HUES48 (cell line): Measurements from ENCODE around the gene OR13A1.

ENCODE experiments used
- H3K27ac ChIP-seq: one replicate; pipeline ENCODE4 v1.7.0; 2013; ENCODE audit warnings: low read depth, low read length, inconsistent platforms
- H3K27me3 ChIP-seq: 2 replicates; pipeline ENCODE4 v1.6.1; 2013; ENCODE audit warnings: mild to moderate bottlenecking, low read length; ENCODE audit not compliant: control insufficient read depth, insufficient read depth
- H3K36me3 ChIP-seq: 2 replicates; pipeline ENCODE4 v1.6.1; 2013; ENCODE audit warnings: low read length; ENCODE audit not compliant: control insufficient read depth, insufficient read depth
- H3K4me1 ChIP-seq: 2 replicates; pipeline ENCODE4 v1.6.1; 2013; ENCODE audit warnings: mild to moderate bottlenecking, low read length; ENCODE audit not compliant: control insufficient read depth, insufficient read depth
- H3K4me3 ChIP-seq: 2 replicates; pipeline ENCODE4 v1.5.1; 2013; ENCODE audit warnings: mild to moderate bottlenecking, low read depth, low read length
- H3K9ac ChIP-seq: 2 replicates; pipeline ENCODE4 v1.6.1; 2013; ENCODE audit warnings: mild to moderate bottlenecking, low read depth, low read length, moderate library complexity
- H3K9me3 ChIP-seq: 2 replicates; pipeline ENCODE4 v1.6.1; 2013; ENCODE audit warnings: low read length; ENCODE audit not compliant: control insufficient read depth, insufficient read depth

Gene OR13A1

DNA sequence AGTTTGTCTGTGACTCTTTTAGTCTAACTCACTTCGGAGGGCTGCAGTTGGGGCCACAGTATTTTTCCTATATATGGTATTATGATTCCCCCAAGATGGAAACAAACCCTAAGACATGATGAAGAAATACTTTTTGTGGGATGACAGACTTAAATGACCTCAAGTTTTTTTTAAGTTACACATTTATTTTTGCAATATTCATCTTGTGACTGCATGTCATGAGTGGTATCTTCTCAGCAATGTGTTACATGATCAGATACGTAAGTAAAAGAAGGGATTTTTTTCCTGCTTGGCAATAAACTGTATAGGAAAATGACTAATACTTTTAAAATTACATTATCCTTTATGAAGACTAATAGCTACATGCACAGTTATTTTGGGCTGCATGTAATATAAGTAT lies 57.8 kb downstream of the OR13A1 start:
- no peaks in the 10 kb centered on the region for H3K27me3 ChIP-seq
- no peak overlapping the region for H3K9ac ChIP-seq

DNA sequence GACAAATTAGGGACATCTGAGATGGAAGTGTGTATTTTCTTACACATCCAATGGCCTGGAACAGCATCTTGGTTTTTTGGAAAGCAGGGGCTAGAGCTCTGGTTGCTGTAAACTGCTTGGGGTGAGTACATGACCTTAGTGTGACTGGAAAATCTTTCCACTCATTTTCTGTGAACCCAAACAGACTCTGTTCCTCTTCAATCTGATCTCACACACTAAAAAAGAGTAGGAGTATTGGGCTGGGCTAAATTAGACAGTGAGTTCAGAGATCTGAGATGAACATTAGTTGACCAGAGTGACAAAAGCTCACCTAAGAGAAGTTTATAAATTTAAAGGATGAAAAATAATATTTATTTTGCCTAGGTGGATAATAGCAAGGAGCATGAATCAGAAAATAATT lies 59.2 kb downstream of the OR13A1 start:
- no peak overlapping the region for H3K27ac ChIP-seq
- no peaks in the 10 kb centered on the region for H3K9me3 ChIP-seq
- H3K9ac ChIP-seq = no peak overlapping the region
- H3K36me3 ChIP-seq = no peaks in the 10 kb centered on the region
- H3K27me3 ChIP-seq = no peaks in the 10 kb centered on the region
- H3K4me3 ChIP-seq = no peak overlapping the region
- no peaks in the 10 kb centered on the region for H3K4me1 ChIP-seq

More for the DNA sequence above, 57.8 kb downstream of the OR13A1 start:
- H3K4me3 ChIP-seq = no peak overlapping the region
- H3K27ac ChIP-seq = no peak overlapping the region
- no peaks in the 10 kb centered on the region for H3K4me1 ChIP-seq
- H3K9me3 ChIP-seq = no peaks in the 10 kb centered on the region
- no peaks in the 10 kb centered on the region for H3K36me3 ChIP-seq

DNA sequence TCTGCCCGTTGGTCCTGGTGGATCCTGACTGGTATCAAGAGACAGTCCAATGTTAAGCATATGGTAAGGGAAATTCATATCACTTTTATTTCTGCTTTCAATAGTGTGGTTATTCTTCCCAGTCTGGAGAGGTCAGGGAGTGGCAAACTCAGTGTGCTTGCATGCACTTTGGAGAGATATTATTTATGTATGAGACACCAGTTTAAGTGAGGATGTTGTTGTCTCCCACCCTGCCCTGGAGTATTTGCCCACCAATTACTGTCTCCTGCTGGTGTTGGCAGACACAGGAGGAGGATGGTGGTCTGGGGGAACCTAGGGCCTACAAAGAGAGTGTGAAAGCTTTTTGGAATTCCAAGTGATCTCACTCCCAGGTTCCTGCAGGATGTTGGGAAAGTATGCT lies 59.7 kb downstream of the OR13A1 start:
- Histone ChIP-seq H3K27ac (no peak overlapping the region), H3K9ac (no peak overlapping the region), H3K36me3 (no peaks in the 10 kb centered on the region), H3K9me3 (no peaks in the 10 kb centered on the region), H3K4me1 (no peaks in the 10 kb centered on the region), H3K27me3 (no peaks in the 10 kb centered on the region), H3K4me3 (no peak overlapping the region)

DNA sequence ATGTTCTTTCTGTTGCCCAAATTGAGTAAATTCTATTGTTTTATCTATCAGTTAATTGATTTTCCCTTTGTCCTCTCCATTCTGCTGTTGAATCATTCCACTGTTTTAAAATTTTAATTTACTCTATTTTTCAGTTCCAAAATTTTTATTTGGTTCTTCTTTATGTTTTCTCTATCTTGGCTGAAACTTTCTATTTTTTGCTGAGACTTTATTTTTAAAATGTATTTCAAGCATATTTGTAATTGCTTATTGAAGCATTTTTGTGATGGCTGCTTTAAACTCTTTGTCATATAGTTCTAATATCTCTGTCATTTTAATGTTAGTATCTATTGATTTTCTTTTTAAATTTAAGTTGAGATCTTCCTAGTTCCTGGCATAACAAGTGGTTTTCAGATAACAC lies 60.5 kb downstream of the OR13A1 start:
- Histone ChIP-seq H3K9me3 (no peaks in the 10 kb centered on the region), H3K9ac (no peak overlapping the region), H3K4me1 (no peaks in the 10 kb centered on the region)

DNA sequence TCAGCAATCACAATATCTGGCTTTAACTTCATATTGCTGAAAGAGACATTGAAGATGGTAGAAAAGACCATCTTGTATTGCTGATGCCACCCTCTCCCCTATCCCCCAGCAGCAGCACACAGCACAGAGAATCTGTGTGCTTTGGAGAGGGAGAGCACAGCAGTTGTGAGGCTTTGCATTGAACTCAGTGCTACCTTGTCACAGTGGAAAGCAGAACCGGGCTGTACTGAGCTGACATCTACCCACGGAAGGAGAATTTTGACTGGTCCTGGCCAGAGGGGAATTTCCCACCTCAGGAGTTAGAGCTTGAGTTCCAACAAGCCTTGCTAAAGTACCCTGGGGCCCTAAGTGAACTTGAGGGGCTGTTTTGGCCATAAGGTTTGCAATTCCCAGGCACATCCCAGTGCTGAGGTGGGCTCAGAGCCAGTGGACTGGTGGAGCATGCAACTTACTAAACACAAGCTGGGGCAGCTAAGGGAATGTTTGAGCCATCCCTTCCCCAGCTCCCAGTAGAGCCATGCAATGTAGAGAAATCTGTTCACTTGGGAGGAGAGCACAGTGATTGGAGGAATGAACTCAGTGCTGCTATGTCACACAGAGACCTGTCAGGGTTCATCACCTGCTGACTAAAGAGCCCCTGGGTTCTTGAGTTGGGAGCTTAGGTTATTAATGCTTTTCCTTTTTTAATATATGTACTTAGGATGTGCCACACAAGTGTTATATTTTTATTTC lies 62.1 kb downstream of the OR13A1 start:
- Histone ChIP-seq H3K36me3 (no peaks in the 10 kb centered on the region), H3K9ac (no peak overlapping the region), H3K27me3 (no peaks in the 10 kb centered on the region), H3K9me3 (no peaks in the 10 kb centered on the region), H3K27ac (no peak overlapping the region), H3K4me1 (no peaks in the 10 kb centered on the region), H3K4me3 (no peak overlapping the region)

More for the DNA sequence above, 60.5 kb downstream of the OR13A1 start:
- no peaks in the 10 kb centered on the region for H3K27me3 ChIP-seq
- no peaks in the 10 kb centered on the region for H3K36me3 ChIP-seq
- no peak overlapping the region for H3K4me3 ChIP-seq
- no peak overlapping the region for H3K27ac ChIP-seq
